Keratinocyte (primary cell): ENCODE data around the gene SHMT2.

Experiments used
- CTCF ChIP-seq, 3 experiments: IDR thresholded peaks in 1 of 3; conservative IDR thresholded peaks in 1 of 3; optimal IDR thresholded peaks in 1 of 3; 2 replicates in 2 of 3; 3 replicates in 1 of 3; pipeline versions ENCODE3 to v1.5.1; 2011; ENCODE audit warnings: low read length in 3 of 3, mild to moderate bottlenecking in 3 of 3, moderate library complexity in 2 of 3, control low read depth in 1 of 3, inconsistent platforms in 1 of 3; ENCODE audit not compliant: insufficient read depth in 2 of 3; ENCODE audit errors: extremely low read depth in 1 of 3
- EZH2 ChIP-seq: IDR thresholded peaks from one replicate; pipeline ENCODE4 v1.6.1; 2012; ENCODE audit warnings: inconsistent platforms, mild to moderate bottlenecking, low read length, moderate library complexity

GRCh38 chr12:57243521-57244311 lies 14.2 kb downstream of the SHMT2 start:
- TF ChIP-seq CTCF (optimal IDR thresholded peaks at IDR 0.05 in 1 of 3, IDR thresholded peaks at IDR 0.05 in 1 of 3, conservative IDR thresholded peaks at IDR 0.05 in 1 of 3; ENCODE audit: extremely low read depth in 1 of 3, insufficient read depth in 2 of 3, low read length in 3 of 3): peak in 2 of 3 experiments; percentile 82 to 86
- peak; percentile 69 for TF ChIP-seq EZH2
